ENCODE data around the gene UBQLN4. TPM values are rescaled to one million over a fixed set of nuclear protein-coding genes. Genes with fewer than 3 reads are reported as not detected.

UBQLN4 gene
- polyA plus RNA-seq (2013, experiment 1 of 2), result 49.2 TPM
- polyA plus RNA-seq (2013, experiment 2 of 2), result 41.5 TPM

DNA sequence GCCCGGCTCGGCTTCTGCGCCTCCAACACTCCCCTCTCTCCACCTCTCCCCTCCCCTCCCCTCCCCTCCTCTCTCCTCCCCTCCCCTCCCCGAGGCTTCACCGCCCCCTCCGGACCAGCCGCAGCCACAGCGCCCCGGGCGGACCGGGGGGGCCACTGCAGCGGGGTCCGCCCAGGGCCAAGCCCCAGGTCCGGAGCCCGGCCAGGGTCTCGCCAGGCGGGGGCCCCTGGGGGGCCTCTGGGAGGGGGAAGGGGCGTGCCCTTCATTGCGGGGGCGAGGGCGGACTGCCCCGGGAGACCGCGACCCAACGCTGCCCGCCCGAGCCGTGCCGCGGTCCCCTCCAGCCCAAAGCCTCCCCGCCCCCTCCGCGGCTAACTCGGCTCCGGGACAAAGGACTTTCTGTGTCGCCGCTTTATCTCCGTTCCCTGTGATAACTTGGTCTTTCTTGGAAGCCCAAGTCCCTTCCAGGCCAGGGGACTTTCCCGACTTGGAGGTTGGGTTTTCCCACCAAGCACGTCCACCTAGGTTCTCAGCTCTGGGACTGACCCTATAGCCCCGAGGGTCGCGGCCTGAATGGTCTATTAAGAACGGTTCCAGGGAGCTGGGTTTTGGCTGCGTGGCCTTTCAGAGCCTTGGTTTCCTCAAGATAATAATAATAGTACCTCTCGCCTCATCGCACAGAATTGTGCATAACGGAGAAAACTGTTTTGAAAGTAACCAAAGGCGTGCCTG is at the start of gene UBQLN4:
Gene UBQLN4 (minus strand): TSS at position 31 of the 732 bp plus-strand sequence. CDS start 97 bp downstream, outside the sequence.
- Histone ChIP-seq H3K4me1 (ENCODE audit: control insufficient read depth, insufficient read depth, low read length, poor library complexity, severe bottlenecking) (peaks cover 7% of the 10 kb centered on the region), H3K36me3 (ENCODE audit: control insufficient read depth, insufficient read depth, low read length) (peaks cover 59% of the 10 kb centered on the region), H3K4me3 (ENCODE audit: extremely low read depth, insufficient read depth, low read length, poor library complexity, severe bottlenecking) (peak within 1 kb of the TSS; percentile 89), H3K9me3 (ENCODE audit: control insufficient read depth, low read length) (no peaks in the 10 kb centered on the region), H3K27ac (ENCODE audit: low read depth, low read length, severe bottlenecking) (peak within 1 kb of the TSS; percentile 99)
- 0% methylated on average over 32 to 36 of the region's 49 CpGs for WGBS, 2 experiments (ENCODE audit: insufficient coverage in 2 of 2)

DNA sequence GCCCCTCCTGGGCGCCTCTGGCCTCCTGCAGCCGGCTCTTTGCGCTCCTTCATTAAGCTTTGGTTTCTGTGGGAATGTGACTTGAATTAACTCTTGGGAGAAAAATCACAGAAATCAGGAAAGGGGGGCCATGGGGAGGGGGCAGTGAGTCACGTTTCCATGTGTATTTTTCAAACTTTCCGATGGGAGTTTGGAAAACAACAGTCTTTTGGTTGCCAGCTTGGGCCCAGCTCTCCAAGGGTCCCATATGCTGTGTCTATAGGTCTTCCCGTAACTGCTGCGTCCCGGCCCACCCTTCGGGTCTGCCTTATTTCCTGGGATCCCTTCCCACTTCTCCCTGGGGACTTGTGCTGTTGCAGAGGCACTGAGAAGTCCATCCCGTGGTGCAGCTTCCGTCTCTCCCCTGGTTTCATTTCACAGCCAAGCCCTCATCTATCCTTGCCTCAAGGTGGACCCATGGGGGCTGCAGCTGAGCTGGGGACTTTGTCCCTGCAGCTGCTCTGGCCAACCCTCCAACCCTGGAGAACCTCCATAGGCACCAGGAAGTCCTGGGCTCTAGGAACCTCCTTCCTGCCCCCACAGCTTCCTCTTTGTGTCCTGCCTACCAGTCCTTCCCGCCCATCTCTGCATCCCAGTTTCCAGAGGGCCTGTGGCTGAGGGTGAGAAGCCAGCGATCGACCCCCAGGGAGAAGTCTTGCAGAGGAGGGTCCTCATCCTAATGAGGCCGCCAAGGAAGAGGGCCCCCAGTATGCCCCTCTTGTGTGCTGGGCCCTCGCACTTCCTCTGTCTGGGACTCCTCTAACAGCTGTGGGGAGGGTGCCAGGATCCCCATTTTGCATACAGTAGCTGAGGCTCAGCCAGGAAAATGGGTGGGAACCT is 49.3 kb upstream of the UBQLN4 start:
- H3K27ac ChIP-seq (ENCODE audit: low read depth, low read length, severe bottlenecking), result peak overlapping the region; percentile 96
- H3K4me3 ChIP-seq (ENCODE audit: extremely low read depth, insufficient read depth, low read length, poor library complexity, severe bottlenecking), result no peak overlapping the region
- H3K36me3 ChIP-seq (ENCODE audit: control insufficient read depth, insufficient read depth, low read length), result peaks cover 12% of the 10 kb centered on the region
- H3K4me1 ChIP-seq (ENCODE audit: control insufficient read depth, insufficient read depth, low read length, poor library complexity, severe bottlenecking), result peaks cover 64% of the 10 kb centered on the region
- H3K9me3 ChIP-seq (ENCODE audit: control insufficient read depth, low read length), result no peaks in the 10 kb centered on the region
- 92 to 94% methylated on average over 14 to 16 of the region's 16 CpGs for WGBS, 2 experiments (ENCODE audit: insufficient coverage in 2 of 2)

DNA sequence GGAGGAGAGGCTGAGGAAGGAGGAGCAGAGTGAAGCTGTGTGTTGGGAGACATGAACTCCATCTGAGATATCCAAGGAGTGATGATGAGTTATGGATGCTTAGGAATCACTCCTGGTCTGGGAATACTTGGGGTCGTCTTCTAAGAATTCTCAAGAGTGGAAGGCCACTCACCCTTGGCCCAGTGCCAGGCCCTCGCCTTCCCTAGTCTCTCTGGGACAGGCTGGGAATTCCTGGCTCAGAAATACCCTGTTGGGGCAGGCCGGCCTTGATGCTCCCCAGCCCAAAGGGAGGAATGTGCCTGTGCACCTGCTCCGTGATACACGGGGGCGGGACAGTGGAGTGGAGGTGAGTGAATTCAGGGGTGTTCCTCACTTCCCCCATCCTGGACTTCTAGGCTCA is 48.3 kb upstream of the UBQLN4 start:
- peaks cover 18% of the 10 kb centered on the region for H3K36me3 ChIP-seq (ENCODE audit: control insufficient read depth, insufficient read depth, low read length)

DNA sequence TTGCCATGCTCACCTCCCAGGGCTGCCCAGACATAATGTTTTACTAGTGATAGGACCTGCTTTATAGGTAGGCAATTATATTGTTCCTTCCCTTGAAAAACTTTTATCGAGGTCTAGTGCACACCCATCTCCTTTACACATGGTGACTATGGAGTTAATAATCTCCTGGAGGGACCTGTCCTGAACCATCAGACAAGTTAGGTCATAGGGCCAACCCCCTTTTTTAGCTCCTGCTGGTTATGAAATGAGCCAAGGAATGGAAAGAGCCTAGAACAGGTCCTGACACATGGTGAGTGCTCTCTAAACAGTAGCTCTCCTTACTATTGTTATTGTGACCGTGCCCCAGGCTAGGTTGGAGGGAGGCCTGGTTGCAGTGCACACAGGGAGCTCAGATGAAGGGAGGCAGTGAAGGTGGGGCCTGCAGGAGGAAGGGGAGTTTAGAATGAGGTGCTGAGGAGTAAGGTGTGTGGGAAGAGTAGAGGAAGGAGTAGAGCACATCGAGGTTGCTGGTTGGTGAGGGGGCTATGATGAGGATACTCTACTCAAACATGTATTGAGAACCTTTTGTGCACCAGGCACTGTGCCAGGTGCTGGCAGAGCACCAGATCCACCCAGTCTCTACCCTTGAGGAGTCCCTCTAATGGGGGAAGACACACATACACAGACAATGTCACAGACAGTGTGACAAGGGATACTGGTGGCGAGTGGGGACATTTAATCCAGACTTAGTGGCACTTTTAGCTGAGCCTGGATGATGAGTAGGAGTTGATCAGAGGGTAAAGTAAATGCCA is 46.8 kb upstream of the UBQLN4 start:
- Histone ChIP-seq H3K36me3 (ENCODE audit: control insufficient read depth, insufficient read depth, low read length) (peaks cover 25% of the 10 kb centered on the region), H3K27ac (ENCODE audit: low read depth, low read length, severe bottlenecking) (no peak overlapping the region), H3K4me3 (ENCODE audit: extremely low read depth, insufficient read depth, low read length, poor library complexity, severe bottlenecking) (no peak overlapping the region), H3K9me3 (ENCODE audit: control insufficient read depth, low read length) (no peaks in the 10 kb centered on the region), H3K4me1 (ENCODE audit: control insufficient read depth, insufficient read depth, low read length, poor library complexity, severe bottlenecking) (peaks cover 50% of the 10 kb centered on the region)
- WGBS, 2 experiments (ENCODE audit: insufficient coverage in 2 of 2), result 93 to 100% methylated on average over 2 of the region's 4 CpGs

More for the DNA sequence above, 48.3 kb upstream of the UBQLN4 start:
- Histone ChIP-seq H3K9me3 (ENCODE audit: control insufficient read depth, low read length) (no peaks in the 10 kb centered on the region), H3K27ac (ENCODE audit: low read depth, low read length, severe bottlenecking) (no peak overlapping the region), H3K4me1 (ENCODE audit: control insufficient read depth, insufficient read depth, low read length, poor library complexity, severe bottlenecking) (peaks cover 58% of the 10 kb centered on the region), H3K4me3 (ENCODE audit: extremely low read depth, insufficient read depth, low read length, poor library complexity, severe bottlenecking) (no peak overlapping the region)
- WGBS, 2 experiments (ENCODE audit: insufficient coverage in 2 of 2), result 98 to 100% methylated on average over 2 to 6 of the region's 6 CpGs

DNA sequence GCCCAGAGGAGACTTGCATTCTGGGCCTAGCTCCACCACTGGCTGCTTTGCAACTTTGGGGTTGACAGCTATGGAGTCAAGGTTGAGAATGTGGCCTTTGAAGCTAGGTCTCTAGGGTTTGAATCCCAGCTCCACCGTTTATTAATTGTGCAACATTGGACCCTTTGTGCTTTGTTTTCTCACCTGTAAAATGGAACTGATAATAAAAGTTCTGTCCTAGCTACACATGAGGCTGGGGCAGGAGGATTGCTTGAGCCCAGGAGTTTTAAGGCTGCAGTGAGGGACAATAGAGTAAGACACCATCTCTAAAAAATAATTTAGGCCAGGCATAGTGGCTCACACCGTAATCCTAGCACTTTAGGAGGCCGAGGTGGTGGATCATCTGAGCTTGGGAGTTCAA is 45.7 kb upstream of the UBQLN4 start:
- WGBS, 2 experiments (ENCODE audit: insufficient coverage in 2 of 2), result 86 to 100% methylated on average over 1 to 2 of the region's 3 CpGs
- H3K4me1 ChIP-seq (ENCODE audit: control insufficient read depth, insufficient read depth, low read length, poor library complexity, severe bottlenecking), result peaks cover 39% of the 10 kb centered on the region
- no peak overlapping the region for H3K27ac ChIP-seq (ENCODE audit: low read depth, low read length, severe bottlenecking)
- H3K4me3 ChIP-seq (ENCODE audit: extremely low read depth, insufficient read depth, low read length, poor library complexity, severe bottlenecking), result no peak overlapping the region
- H3K36me3 ChIP-seq (ENCODE audit: control insufficient read depth, insufficient read depth, low read length), result peaks cover 30% of the 10 kb centered on the region
- no peaks in the 10 kb centered on the region for H3K9me3 ChIP-seq (ENCODE audit: control insufficient read depth, low read length)

DNA sequence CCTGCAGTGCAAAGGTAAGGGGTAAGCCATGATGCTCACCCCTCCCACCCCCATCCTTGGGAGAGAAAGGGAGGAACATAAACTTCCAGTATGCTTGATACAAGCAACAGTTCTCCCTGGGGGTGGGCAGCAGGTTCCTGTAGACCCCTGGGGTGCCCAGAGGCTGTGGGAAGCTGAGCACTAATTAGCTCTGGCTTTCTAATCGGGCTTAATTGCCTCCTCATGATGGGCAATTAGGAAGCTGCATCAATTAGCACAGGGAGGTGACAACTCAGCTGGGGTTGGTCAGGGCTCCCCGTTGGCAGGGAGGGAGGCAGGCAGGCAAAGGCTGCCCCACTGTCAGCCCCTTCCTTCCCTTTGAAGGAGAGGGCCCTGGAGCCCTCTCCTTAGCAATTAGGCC is 45.2 kb upstream of the UBQLN4 start:
- WGBS, 2 experiments (ENCODE audit: insufficient coverage in 2 of 2), result 60 to 66% methylated on average over 2 of the region's 2 CpGs
- no peak overlapping the region for H3K4me3 ChIP-seq (ENCODE audit: extremely low read depth, insufficient read depth, low read length, poor library complexity, severe bottlenecking)
- peaks cover 34% of the 10 kb centered on the region for H3K4me1 ChIP-seq (ENCODE audit: control insufficient read depth, insufficient read depth, low read length, poor library complexity, severe bottlenecking)
- H3K9me3 ChIP-seq (ENCODE audit: control insufficient read depth, low read length), result no peaks in the 10 kb centered on the region
- peaks cover 35% of the 10 kb centered on the region for H3K36me3 ChIP-seq (ENCODE audit: control insufficient read depth, insufficient read depth, low read length)
- no peak overlapping the region for H3K27ac ChIP-seq (ENCODE audit: low read depth, low read length, severe bottlenecking)

DNA sequence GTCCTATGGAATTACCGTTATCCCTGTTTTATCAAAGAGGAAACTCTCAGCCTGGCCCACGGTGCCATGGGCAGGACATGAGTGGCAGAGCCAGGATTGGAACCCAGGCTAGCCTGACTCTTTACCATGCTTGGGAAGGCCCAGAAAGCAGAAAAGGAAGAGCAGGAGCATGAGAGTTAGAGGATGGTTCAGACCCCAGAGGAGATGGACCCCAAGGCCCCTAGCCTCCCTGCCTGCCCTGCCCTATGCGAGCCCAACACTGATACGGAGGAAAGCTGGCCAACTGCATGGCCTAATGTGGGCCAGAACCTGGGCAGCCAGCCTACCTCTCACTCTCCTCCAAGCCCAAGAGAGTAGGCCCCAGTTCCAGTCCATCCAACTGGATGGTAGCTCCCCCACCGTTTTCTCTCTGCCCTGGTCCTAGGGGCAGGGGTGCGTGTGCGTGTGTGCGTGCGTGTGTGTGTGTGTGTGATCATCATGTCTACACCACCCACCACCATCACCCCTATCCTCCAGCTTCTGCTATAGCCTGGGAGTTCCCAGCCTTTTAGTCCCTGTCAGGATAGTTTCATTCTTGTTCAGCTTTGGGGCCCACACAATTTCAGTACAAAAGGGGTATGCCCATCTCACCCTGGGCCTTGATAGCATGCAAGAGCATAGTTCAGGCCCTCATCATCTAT is 44.0 kb upstream of the UBQLN4 start:
- H3K4me1 ChIP-seq (ENCODE audit: control insufficient read depth, insufficient read depth, low read length, poor library complexity, severe bottlenecking), result peaks cover 23% of the 10 kb centered on the region
- H3K27ac ChIP-seq (ENCODE audit: low read depth, low read length, severe bottlenecking), result peak overlapping the region; percentile 73
- H3K9me3 ChIP-seq (ENCODE audit: control insufficient read depth, low read length), result no peaks in the 10 kb centered on the region
- H3K4me3 ChIP-seq (ENCODE audit: extremely low read depth, insufficient read depth, low read length, poor library complexity, severe bottlenecking), result no peak overlapping the region
- WGBS, 2 experiments (ENCODE audit: insufficient coverage in 2 of 2), result 95 to 98% methylated on average over 4 to 5 of the region's 9 CpGs
- peaks cover 46% of the 10 kb centered on the region for H3K36me3 ChIP-seq (ENCODE audit: control insufficient read depth, insufficient read depth, low read length)

DNA sequence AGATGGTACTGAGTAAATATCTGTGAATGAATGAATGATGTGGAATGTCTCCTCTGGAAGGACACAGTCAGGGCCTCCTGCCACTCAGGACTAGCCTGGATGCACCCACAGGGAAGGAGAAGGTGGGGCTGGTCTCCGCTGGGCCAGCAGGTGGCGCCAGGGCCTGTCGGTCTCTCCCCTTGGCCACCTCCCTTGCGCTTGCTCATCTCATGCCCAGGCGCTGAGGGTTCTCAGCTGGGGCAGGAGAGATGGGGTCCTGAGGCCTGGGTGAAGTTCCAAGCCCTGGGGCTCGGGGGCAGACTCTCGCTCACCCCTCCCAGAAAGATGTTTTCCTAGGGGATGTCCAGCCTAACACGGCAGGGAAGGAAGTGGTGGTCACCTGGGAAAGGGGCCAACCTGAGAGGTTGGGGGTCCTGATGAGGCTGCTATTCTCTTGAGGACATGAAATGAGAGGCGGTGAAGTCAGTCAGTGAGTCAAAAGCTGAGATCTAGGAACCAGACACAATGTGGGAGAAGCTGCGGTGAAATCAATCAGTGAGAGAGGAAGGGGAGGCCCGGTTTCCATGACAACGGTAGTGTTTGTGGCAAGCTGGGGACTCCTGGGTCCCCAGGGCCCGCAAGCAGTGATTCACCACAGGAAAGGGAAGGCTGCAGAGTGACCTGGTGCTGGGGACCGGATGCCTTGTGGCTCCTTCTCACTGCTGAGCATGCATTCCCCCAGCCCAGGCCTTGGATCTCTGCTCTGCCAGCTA is 43.2 kb upstream of the UBQLN4 start:
- Histone ChIP-seq H3K4me1 (ENCODE audit: control insufficient read depth, insufficient read depth, low read length, poor library complexity, severe bottlenecking) (peaks cover 14% of the 10 kb centered on the region), H3K36me3 (ENCODE audit: control insufficient read depth, insufficient read depth, low read length) (peaks cover 54% of the 10 kb centered on the region), H3K4me3 (ENCODE audit: extremely low read depth, insufficient read depth, low read length, poor library complexity, severe bottlenecking) (no peak overlapping the region), H3K9me3 (ENCODE audit: control insufficient read depth, low read length) (no peaks in the 10 kb centered on the region), H3K27ac (ENCODE audit: low read depth, low read length, severe bottlenecking) (peak overlapping the region; percentile 73)
- WGBS, 2 experiments (ENCODE audit: insufficient coverage in 2 of 2), result 66 to 80% methylated on average over 8 to 10 of the region's 14 CpGs

DNA sequence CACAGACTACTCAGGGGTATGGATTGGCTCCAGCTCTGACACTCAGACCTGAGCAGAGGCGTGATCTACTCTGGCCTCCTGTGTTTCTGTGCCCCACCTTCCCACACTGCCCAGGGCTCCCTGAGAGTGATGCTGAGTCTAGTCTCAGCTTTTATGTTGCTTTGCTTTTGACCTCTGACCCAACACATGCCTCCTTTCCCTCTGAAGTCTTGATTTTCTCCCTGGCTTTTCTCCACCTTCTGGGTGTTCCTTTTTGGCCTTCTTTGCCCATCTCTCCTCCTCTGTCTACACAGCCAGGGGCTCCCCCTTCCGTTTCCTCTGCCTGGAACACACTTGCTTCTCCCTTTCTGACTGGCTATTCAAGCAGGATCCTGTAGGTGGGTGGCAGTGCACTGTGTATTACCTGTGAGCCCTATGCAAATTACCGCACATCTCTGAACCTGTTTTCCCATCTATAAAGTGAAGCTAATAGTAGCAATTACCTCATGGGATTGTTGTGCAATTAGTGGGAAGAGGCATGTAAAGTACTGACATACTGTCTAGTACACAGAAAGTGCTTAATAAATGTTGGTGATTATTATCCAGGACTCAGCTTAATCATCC is 42.4 kb upstream of the UBQLN4 start:
- 100% methylated on average over 2 of the region's 3 CpGs for WGBS, 2 experiments (ENCODE audit: insufficient coverage in 2 of 2)
- H3K36me3 ChIP-seq (ENCODE audit: control insufficient read depth, insufficient read depth, low read length), result peaks cover 62% of the 10 kb centered on the region
- H3K9me3 ChIP-seq (ENCODE audit: control insufficient read depth, low read length), result no peaks in the 10 kb centered on the region
- H3K4me1 ChIP-seq (ENCODE audit: control insufficient read depth, insufficient read depth, low read length, poor library complexity, severe bottlenecking), result peaks cover 9% of the 10 kb centered on the region
- H3K27ac ChIP-seq (ENCODE audit: low read depth, low read length, severe bottlenecking), result peak overlapping the region; percentile 13
- no peak overlapping the region for H3K4me3 ChIP-seq (ENCODE audit: extremely low read depth, insufficient read depth, low read length, poor library complexity, severe bottlenecking)
